K562 (cell line): ENCODE measurements around the gene CMBL. TPM values are rescaled to one million over a fixed set of nuclear protein-coding genes. Genes with fewer than 3 reads are reported as not detected.

ENCODE experiments used
- CBX3 ChIP-seq, 2 experiments: IDR thresholded peaks; 1 replicate in 1 of 2; 2 replicates in 1 of 2; pipeline ENCODE4 v1.6.1; 2012; ENCODE audit warnings: inconsistent platforms in 2 of 2, low read length in 2 of 2, borderline replicate concordance in 1 of 2, control low read depth in 1 of 2
- COPS2 ChIP-seq: fragments of 450-650 bp; conservative IDR thresholded peaks from 2 replicates; pipeline ENCODE4 v1.6.1; 2016; ENCODE audit warnings: mild to moderate bottlenecking, moderate library complexity
- FOSL1 ChIP-seq: fragments of 200-800 bp; sonication (Bioruptor generic); conservative IDR thresholded peaks from 2 replicates; pipeline ENCODE4 v1.6.1; 2016; ENCODE audit warnings: missing genetic modification characterization, missing compliant biosample characterization
- GATAD2B ChIP-seq: fragments of 450-650 bp; IDR thresholded peaks from 2 replicates; pipeline ENCODE4 v1.6.1; 2017; ENCODE audit warnings: mild to moderate bottlenecking, borderline replicate concordance
- MEIS2 ChIP-seq: fragments of 450-650 bp; IDR thresholded peaks from 2 replicates; pipeline ENCODE4 v1.6.1; 2014; ENCODE audit warnings: mild to moderate bottlenecking; ENCODE audit not compliant: partially characterized antibody
- NFIC ChIP-seq: fragments of 450-650 bp; IDR thresholded peaks from 2 replicates; pipeline ENCODE4 v1.6.1; 2017; ENCODE audit warnings: mild to moderate bottlenecking, inconsistent platforms
- NFRKB ChIP-seq: fragments of 450-650 bp; IDR thresholded peaks from 2 replicates; pipeline ENCODE4 v1.6.1; 2016; ENCODE audit warnings: low read depth
- SAFB2 ChIP-seq: fragments of 200-400 bp; formaldehyde crosslinking; IDR thresholded peaks from 2 replicates; pipeline ENCODE4 v1.6.1; 2018; ENCODE audit warnings: borderline replicate concordance, low read length, low read depth, moderate library complexity; ENCODE audit not compliant: severe bottlenecking
- SMAD4 ChIP-seq: fragments of 250-450 bp; sonication (Bioruptor Pico); conservative IDR thresholded peaks from 2 replicates; pipeline ENCODE4 v1.8.0; 2021; ENCODE audit warnings: inconsistent platforms, mild to moderate bottlenecking, moderate library complexity
- SUPT5H ChIP-seq: fragments of 450-650 bp; IDR thresholded peaks from 2 replicates; pipeline ENCODE4 v1.6.1; 2016
- ZC3H8 ChIP-seq: fragments of 450-650 bp; IDR thresholded peaks from 2 replicates; pipeline ENCODE4 v1.6.1; 2017
- ZNF324 ChIP-seq: fragments of 250-450 bp; sonication (Bioruptor Pico); IDR thresholded peaks from 2 replicates; pipeline ENCODE4 v1.4.0; 2020; ENCODE audit warnings: mild to moderate bottlenecking
- ZNF347 ChIP-seq: fragments of 450-650 bp; formaldehyde crosslinking; IDR thresholded peaks from 2 replicates; pipeline ENCODE4 v1.4.0; 2020; ENCODE audit warnings: low read depth, mild to moderate bottlenecking, moderate library complexity
- polyA plus RNA-seq, 8 experiments: library from polyadenylated mRNA; depleted of rRNA in 4 of 8; stranded (reverse) in 5 of 8; unstranded in 3 of 8; fragments of >200 nt; fragmentation: Nextera tagmentation in 2 of 8; fragmentation: Illumina TruSeq in 1 of 8; extraction: Ambion mirVana in 2 of 8; extraction: Trizol in 1 of 8; gene quantifications; 2 replicates each; pipeline versions ENCODE4 v1.2.1 to v1.2.3, GENCODE V29; 2011 to 2014; ENCODE audit warnings: inconsistent platforms in 1 of 8, missing spikeins in 1 of 8
- total RNA-seq, 7 experiments: library from RNA; depleted of rRNA in 6 of 7; stranded (reverse); fragments of >200 nt in 6 of 7; fragmentation: Illumina TruSeq in 2 of 7; extraction: Trizol in 2 of 7; gene quantifications; 2 replicates each; pipeline versions ENCODE4 v1.2.1 to v1.2.3, GENCODE V29; 2011 to 2021; ENCODE audit warnings: low replicate concordance in 1 of 7
- TF ChIP-seq, protein P1 (sequence below): sonication (generic); formaldehyde crosslinking; IDR thresholded peaks from 2 replicates; pipeline ENCODE4 v1.8.0; 2022; ENCODE audit warnings: mild to moderate bottlenecking, missing genetic modification reagents
- TF ChIP-seq, protein P2 (sequence below): fragments of 450-650 bp; IDR thresholded peaks from 2 replicates; pipeline ENCODE4 v1.6.1; 2016; ENCODE audit warnings: low read depth, mild to moderate bottlenecking, moderate library complexity
- TF ChIP-seq, protein P3 (sequence below): fragments of 450-650 bp; formaldehyde crosslinking; IDR thresholded peaks from 2 replicates; pipeline ENCODE4 v1.4.0; 2020; ENCODE audit warnings: mild to moderate bottlenecking, moderate library complexity
- TF ChIP-seq, protein P4 (sequence below): fragments of 450-650 bp; formaldehyde crosslinking; IDR thresholded peaks from 2 replicates; pipeline ENCODE4 v1.4.0; 2022; ENCODE audit warnings: mild to moderate bottlenecking, moderate library complexity
- TF ChIP-seq, protein P5 (sequence below): sonication (generic); formaldehyde crosslinking; IDR thresholded peaks from 2 replicates; pipeline ENCODE4 v1.8.0; 2023; ENCODE audit warnings: mild to moderate bottlenecking, missing genetic modification reagents
- TF ChIP-seq, protein P6 (sequence below): sonication (generic); formaldehyde crosslinking; IDR thresholded peaks from 2 replicates; pipeline ENCODE4 v1.8.0; 2022; ENCODE audit warnings: mild to moderate bottlenecking, missing genetic modification reagents

Gene CMBL
- total and polyA plus RNA-seq, 9 of the 15 experiments (the other 6 are each of a cell fraction or from before 2014, with no cell fraction given) = 22.6 to 192 (median 71.1) TPM

DNA sequence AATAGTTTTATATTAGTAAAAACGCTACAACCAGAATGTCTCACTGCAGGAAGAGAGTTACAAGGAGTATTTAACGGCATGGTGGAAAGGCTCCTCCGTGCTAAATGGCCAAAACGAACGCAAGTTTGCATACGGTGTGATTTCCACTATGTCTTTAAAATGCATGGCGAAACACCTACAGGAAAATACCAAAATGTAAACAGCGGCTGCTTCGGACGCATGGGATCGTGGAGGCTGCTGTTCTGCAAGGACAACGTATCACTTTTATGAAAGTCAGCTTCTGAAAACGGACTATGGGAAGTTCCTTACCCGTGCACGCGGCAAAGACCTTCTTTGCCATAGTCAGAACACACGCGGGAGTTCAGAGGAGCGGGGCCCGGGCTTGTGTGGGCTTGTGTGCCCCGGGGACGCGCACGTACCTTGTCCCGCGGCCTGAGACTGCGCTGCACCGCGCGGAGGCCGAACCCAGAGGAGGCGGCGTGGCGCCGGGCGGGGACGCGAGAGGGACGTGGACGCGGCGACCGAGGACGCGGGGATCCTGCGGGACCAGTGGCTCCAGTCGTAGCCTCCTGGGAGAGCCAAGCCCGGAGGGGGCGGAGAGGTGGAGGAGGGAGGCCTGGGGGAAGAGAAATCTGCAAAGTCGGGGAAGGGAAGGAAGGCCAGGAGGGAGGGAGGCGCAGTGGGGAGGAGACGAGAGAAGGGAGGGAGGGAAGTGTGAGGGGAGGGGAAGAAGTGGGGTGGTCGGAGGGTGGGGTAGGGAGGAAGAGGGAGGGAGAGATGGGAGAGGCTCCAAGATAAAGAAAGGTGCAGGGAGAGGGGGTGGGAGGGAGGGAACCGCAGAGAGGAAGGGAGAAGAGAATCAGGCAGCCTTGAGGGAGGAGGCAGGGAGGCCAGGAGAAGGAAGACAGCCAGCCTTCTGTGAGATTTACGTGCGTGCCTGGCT, at the start of gene CMBL (continued):
- TF ChIP-seq, protein P1, sequence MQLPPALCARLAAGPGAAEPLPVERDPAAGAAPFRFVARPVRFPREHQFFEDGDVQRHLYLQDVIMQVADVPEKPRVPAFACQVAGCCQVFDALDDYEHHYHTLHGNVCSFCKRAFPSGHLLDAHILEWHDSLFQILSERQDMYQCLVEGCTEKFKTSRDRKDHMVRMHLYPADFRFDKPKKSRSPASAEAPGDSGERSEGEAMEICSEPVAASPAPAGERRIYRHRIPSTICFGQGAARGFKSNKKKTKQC (CRISPR knock-in tag) = peak; percentile 79; the same call in 1 of the 2 replicates
- no peak for TF ChIP-seq COPS2
- TF ChIP-seq, protein P2, sequence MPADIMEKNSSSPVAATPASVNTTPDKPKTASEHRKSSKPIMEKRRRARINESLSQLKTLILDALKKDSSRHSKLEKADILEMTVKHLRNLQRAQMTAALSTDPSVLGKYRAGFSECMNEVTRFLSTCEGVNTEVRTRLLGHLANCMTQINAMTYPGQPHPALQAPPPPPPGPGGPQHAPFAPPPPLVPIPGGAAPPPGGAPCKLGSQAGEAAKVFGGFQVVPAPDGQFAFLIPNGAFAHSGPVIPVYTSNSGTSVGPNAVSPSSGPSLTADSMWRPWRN = no peak
- peak; percentile 61; the same call in 1 of the 2 replicates for TF ChIP-seq NFIC
- TF ChIP-seq SMAD4 (CRISPR knock-in tag) = peak; percentile 55
- peak; percentile 70; the same call in 1 of the 2 replicates for TF ChIP-seq NFRKB
- TF ChIP-seq GATAD2B = no peak; the same call in 1 of the 2 replicates
- TF ChIP-seq ZNF347 = no peak
- TF ChIP-seq MEIS2 = no peak
- no peak; a peak in 1 of 3 replicates for TF ChIP-seq CBX3 (IDR thresholded peaks at IDR 0.05; ENCODE audit: borderline replicate concordance in 1 of 2, low read length in 2 of 2)
- TF ChIP-seq, protein P3, sequence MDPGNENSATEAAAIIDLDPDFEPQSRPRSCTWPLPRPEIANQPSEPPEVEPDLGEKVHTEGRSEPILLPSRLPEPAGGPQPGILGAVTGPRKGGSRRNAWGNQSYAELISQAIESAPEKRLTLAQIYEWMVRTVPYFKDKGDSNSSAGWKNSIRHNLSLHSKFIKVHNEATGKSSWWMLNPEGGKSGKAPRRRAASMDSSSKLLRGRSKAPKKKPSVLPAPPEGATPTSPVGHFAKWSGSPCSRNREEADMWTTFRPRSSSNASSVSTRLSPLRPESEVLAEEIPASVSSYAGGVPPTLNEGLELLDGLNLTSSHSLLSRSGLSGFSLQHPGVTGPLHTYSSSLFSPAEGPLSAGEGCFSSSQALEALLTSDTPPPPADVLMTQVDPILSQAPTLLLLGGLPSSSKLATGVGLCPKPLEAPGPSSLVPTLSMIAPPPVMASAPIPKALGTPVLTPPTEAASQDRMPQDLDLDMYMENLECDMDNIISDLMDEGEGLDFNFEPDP (CRISPR knock-in tag) = no peak
- no peak for TF ChIP-seq SAFB2
- TF ChIP-seq, protein P4, sequence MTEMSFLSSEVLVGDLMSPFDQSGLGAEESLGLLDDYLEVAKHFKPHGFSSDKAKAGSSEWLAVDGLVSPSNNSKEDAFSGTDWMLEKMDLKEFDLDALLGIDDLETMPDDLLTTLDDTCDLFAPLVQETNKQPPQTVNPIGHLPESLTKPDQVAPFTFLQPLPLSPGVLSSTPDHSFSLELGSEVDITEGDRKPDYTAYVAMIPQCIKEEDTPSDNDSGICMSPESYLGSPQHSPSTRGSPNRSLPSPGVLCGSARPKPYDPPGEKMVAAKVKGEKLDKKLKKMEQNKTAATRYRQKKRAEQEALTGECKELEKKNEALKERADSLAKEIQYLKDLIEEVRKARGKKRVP (CRISPR knock-in tag) = no peak
- TF ChIP-seq, protein P5, sequence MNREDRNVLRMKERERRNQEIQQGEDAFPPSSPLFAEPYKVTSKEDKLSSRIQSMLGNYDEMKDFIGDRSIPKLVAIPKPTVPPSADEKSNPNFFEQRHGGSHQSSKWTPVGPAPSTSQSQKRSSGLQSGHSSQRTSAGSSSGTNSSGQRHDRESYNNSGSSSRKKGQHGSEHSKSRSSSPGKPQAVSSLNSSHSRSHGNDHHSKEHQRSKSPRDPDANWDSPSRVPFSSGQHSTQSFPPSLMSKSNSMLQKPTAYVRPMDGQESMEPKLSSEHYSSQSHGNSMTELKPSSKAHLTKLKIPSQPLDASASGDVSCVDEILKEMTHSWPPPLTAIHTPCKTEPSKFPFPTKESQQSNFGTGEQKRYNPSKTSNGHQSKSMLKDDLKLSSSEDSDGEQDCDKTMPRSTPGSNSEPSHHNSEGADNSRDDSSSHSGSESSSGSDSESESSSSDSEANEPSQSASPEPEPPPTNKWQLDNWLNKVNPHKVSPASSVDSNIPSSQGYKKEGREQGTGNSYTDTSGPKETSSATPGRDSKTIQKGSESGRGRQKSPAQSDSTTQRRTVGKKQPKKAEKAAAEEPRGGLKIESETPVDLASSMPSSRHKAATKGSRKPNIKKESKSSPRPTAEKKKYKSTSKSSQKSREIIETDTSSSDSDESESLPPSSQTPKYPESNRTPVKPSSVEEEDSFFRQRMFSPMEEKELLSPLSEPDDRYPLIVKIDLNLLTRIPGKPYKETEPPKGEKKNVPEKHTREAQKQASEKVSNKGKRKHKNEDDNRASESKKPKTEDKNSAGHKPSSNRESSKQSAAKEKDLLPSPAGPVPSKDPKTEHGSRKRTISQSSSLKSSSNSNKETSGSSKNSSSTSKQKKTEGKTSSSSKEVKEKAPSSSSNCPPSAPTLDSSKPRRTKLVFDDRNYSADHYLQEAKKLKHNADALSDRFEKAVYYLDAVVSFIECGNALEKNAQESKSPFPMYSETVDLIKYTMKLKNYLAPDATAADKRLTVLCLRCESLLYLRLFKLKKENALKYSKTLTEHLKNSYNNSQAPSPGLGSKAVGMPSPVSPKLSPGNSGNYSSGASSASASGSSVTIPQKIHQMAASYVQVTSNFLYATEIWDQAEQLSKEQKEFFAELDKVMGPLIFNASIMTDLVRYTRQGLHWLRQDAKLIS = peak; percentile 71; the same call in 1 of the 2 replicates
- TF ChIP-seq SUPT5H = peak; percentile 88
- TF ChIP-seq FOSL1 (tag) = no peak
- no peak for TF ChIP-seq ZNF324 (CRISPR knock-in tag)
- TF ChIP-seq ZC3H8 = no peak
- TF ChIP-seq, protein P6, sequence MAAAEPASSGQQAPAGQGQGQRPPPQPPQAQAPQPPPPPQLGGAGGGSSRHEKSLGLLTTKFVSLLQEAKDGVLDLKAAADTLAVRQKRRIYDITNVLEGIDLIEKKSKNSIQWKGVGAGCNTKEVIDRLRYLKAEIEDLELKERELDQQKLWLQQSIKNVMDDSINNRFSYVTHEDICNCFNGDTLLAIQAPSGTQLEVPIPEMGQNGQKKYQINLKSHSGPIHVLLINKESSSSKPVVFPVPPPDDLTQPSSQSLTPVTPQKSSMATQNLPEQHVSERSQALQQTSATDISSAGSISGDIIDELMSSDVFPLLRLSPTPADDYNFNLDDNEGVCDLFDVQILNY (CRISPR knock-in tag) = no peak
